HepG2 (cell line): ENCODE results near the gene SLC43A1. TPM values are rescaled to one million over a fixed set of nuclear protein-coding genes. Genes with fewer than 3 reads are reported as not detected.

Experiments used
- ARHGAP35 ChIP-seq: sonication (generic); formaldehyde crosslinking; IDR thresholded peaks from 2 replicates; pipeline ENCODE4 v1.9.0; 2022; ENCODE audit warnings: mild to moderate bottlenecking, inconsistent platforms, moderate library complexity, missing genetic modification reagents, borderline replicate concordance
- ATRX ChIP-seq: sonication (generic); formaldehyde crosslinking; IDR thresholded peaks from 2 replicates; pipeline ENCODE4 v1.4.0; 2020; ENCODE audit warnings: missing genetic modification reagents, borderline replicate concordance
- CC2D1A ChIP-seq: sonication (generic); formaldehyde crosslinking; IDR thresholded peaks from 2 replicates; pipeline ENCODE4 v1.8.1; 2023; ENCODE audit warnings: mild to moderate bottlenecking, missing genetic modification reagents
- CREB3 ChIP-seq: sonication (generic); formaldehyde crosslinking; IDR thresholded peaks from 2 replicates; pipeline ENCODE4 v1.5.0; 2020; ENCODE audit warnings: missing genetic modification reagents
- CTCF ChIP-seq: sonication (generic); formaldehyde crosslinking; IDR thresholded peaks from 2 replicates; pipeline ENCODE4 v1.5.0; 2020; ENCODE audit warnings: mild to moderate bottlenecking, missing genetic modification reagents, moderate library complexity
- DNMT1 ChIP-seq: sonication (generic); formaldehyde crosslinking; IDR thresholded peaks from 2 replicates; pipeline ENCODE4 v1.5.1; 2020; ENCODE audit warnings: mild to moderate bottlenecking, missing genetic modification reagents
- DPF2 ChIP-seq: sonication (generic); formaldehyde crosslinking; IDR thresholded peaks from 2 replicates; pipeline ENCODE4 v1.4.0; 2020; ENCODE audit warnings: mild to moderate bottlenecking, low read depth, missing genetic modification reagents, borderline replicate concordance
- FOXP4 ChIP-seq: sonication (generic); formaldehyde crosslinking; IDR thresholded peaks from 2 replicates; pipeline ENCODE4 v1.4.0; 2020; ENCODE audit warnings: missing genetic modification reagents
- NFATC3 ChIP-seq: sonication (generic); formaldehyde crosslinking; IDR thresholded peaks from 2 replicates; pipeline ENCODE4 v1.5.1; 2020; ENCODE audit warnings: mild to moderate bottlenecking, missing genetic modification reagents
- RELA ChIP-seq: sonication (generic); formaldehyde crosslinking; IDR thresholded peaks from 2 replicates; pipeline ENCODE4 v1.4.0; 2020; ENCODE audit warnings: missing genetic modification reagents
- REST ChIP-seq, 2 experiments: IDR thresholded peaks; 2 replicates each; pipeline ENCODE4 v1.6.1; 2011 to 2012; ENCODE audit warnings: low read length in 2 of 2, borderline replicate concordance in 1 of 2, low read depth in 1 of 2, mild to moderate bottlenecking in 1 of 2, moderate library complexity in 1 of 2
- TCF12 ChIP-seq, 2 experiments: fragments of 450-650 bp in 1 of 2; sonication (generic) in 1 of 2; formaldehyde crosslinking in 1 of 2; IDR thresholded peaks; 2 replicates each; pipeline versions ENCODE4 v1.6.1 to v1.8.0; 2017 to 2022; ENCODE audit warnings: antibody characterized with exemption in 1 of 2, mild to moderate bottlenecking in 1 of 2, missing genetic modification reagents in 1 of 2, moderate library complexity in 1 of 2
- ZNF558 ChIP-seq: sonication (generic); formaldehyde crosslinking; IDR thresholded peaks from 2 replicates; pipeline ENCODE4 v1.9.0; 2022; ENCODE audit warnings: mild to moderate bottlenecking, missing genetic modification reagents, borderline replicate concordance
- ZNF749 ChIP-seq: sonication (generic); formaldehyde crosslinking; IDR thresholded peaks from 2 replicates; pipeline ENCODE4 v1.8.0; 2022; ENCODE audit warnings: mild to moderate bottlenecking, missing genetic modification reagents, moderate library complexity, borderline replicate concordance
- ZNF777 ChIP-seq: sonication (generic); formaldehyde crosslinking; IDR thresholded peaks from 2 replicates; pipeline ENCODE4 v1.4.0; 2020; ENCODE audit warnings: missing genetic modification reagents
- polyA plus RNA-seq, 8 experiments: library from polyadenylated mRNA; depleted of rRNA in 3 of 8; stranded (reverse) in 7 of 8; unstranded in 1 of 8; fragments of >200 nt; fragmentation: Illumina TruSeq in 4 of 8; extraction: Trizol in 4 of 8; gene quantifications; 2 replicates each; pipeline versions ENCODE4 v1.2.1 to v1.2.3, GENCODE V29; 2011 to 2016; ENCODE audit warnings: low read depth in 4 of 8, missing spikeins in 1 of 8, mixed read lengths in 1 of 8; ENCODE audit not compliant: insufficient read depth in 1 of 8
- total RNA-seq, 5 experiments: library from RNA; depleted of rRNA; stranded (reverse); fragments of >200 nt; fragmentation: Illumina TruSeq; extraction: Trizol; gene quantifications; 2 replicates each; pipeline ENCODE4 v1.2.3, GENCODE V29; 2016; ENCODE audit warnings: low read depth in 1 of 5

The SLC43A1 gene
- total and polyA plus RNA-seq, 2 of the 13 experiments (the other 11 are each of a cell fraction or from before 2014, with no cell fraction given): 72.3 to 87.6 TPM

GRCh38 chr11:57515332-57516060, at the start of gene SLC43A1 (continued):
- TF ChIP-seq CREB3 (CRISPR knock-in tag) (no peak), REST (IDR thresholded peaks at IDR 0.05; ENCODE audit: borderline replicate concordance in 1 of 2, low read depth in 1 of 2, low read length in 2 of 2) (0 out of 4 replicates have a peak, but pooled peaks of 1 of the 2 experiments have one; percentile 40), ZNF558 (CRISPR knock-in tag) (no peak), RELA (CRISPR knock-in tag) (no peak), DPF2 (CRISPR knock-in tag) (no peak), ZNF749 (CRISPR knock-in tag) (peak; percentile 59; the same call in 1 of the 2 replicates), FOXP4 (CRISPR knock-in tag) (peak; percentile 84), ATRX (CRISPR knock-in tag) (no peak), CTCF (CRISPR knock-in tag) (peak; percentile 32), TCF12 (IDR thresholded peaks at IDR 0.05) (no peak), TCF12 (CRISPR knock-in tag; IDR thresholded peaks at IDR 0.05) (no peak; the same call in 1 of the 2 replicates), ARHGAP35 (no peak), ZNF777 (CRISPR knock-in tag) (no peak), NFATC3 (CRISPR knock-in tag) (no peak), DNMT1 (no peak), CC2D1A (CRISPR knock-in tag) (no peak)
